GM23338 (cell line): ENCODE measurements around the gene MROH7. TPM values are rescaled to one million over a fixed set of nuclear protein-coding genes. Genes with fewer than 3 reads are reported as not detected.

ENCODE experiments used
- ATAC-seq: fragments of 200-7000 bp; cut with Tn5 transposase; 3 replicates; pipeline ENCODE4 v1.9.1; 2020
- DNase-seq: peaks from one replicate; pipeline ENCODE4 v3.0.0-alpha.2; 2015; ENCODE audit warnings: low spot score
- H2AFZ ChIP-seq: fragments of 200-600 bp; sonication (generic); 2 replicates; pipeline ENCODE4 v1.8.0; 2016; ENCODE audit warnings: antibody characterized with exemption, mild to moderate bottlenecking, moderate library complexity
- H3F3A ChIP-seq: fragments of 200-600 bp; sonication (generic); replicated peaks from 2 replicates; pipeline ENCODE4 v1.8.0; 2017; ENCODE audit warnings: antibody characterized with exemption, mixed run types, low read depth
- H3K27ac ChIP-seq: fragments of 200-600 bp; sonication (generic); 2 replicates; pipeline ENCODE4 v1.6.1; 2016; ENCODE audit warnings: low read depth
- H3K27me3 ChIP-seq: fragments of 200-600 bp; sonication (generic); 2 replicates; pipeline ENCODE4 v1.8.0; 2016; ENCODE audit warnings: mild to moderate bottlenecking, mixed run types, moderate library complexity; ENCODE audit not compliant: insufficient read depth
- H3K36me3 ChIP-seq: fragments of 200-600 bp; sonication (generic); 2 replicates; pipeline ENCODE4 v1.8.0; 2016; ENCODE audit warnings: mild to moderate bottlenecking; ENCODE audit not compliant: insufficient read depth
- H3K4me1 ChIP-seq: fragments of 200-600 bp; sonication (generic); 2 replicates; pipeline ENCODE4 v1.8.0; 2016; ENCODE audit warnings: mild to moderate bottlenecking, moderate library complexity; ENCODE audit not compliant: insufficient read depth
- H3K4me2 ChIP-seq: fragments of 200-600 bp; sonication (generic); 2 replicates; pipeline ENCODE4 v1.7.1; 2017; ENCODE audit warnings: mixed run types
- H3K4me3 ChIP-seq: fragments of 200-600 bp; sonication (generic); 2 replicates; pipeline ENCODE4 v1.6.1; 2016; ENCODE audit warnings: mixed run types
- H3K79me2 ChIP-seq: fragments of 200-600 bp; sonication (generic); replicated peaks from 2 replicates; pipeline ENCODE4 v1.8.0; 2017; ENCODE audit warnings: mild to moderate bottlenecking; ENCODE audit not compliant: insufficient read depth
- H3K9me2 ChIP-seq: fragments of 200-600 bp; sonication (generic); 2 replicates; pipeline ENCODE4 v1.8.0; 2017; ENCODE audit not compliant: insufficient read depth
- H4K20me1 ChIP-seq: fragments of 200-600 bp; sonication (generic); replicated peaks from 2 replicates; pipeline ENCODE4 v1.8.0; 2017; ENCODE audit warnings: mild to moderate bottlenecking; ENCODE audit not compliant: insufficient read depth
- H3K27ac Mint-ChIP-seq: 2 replicates; pipeline ENCODE4 v1.8.0; 2020; ENCODE audit warnings: inconsistent platforms, mild to moderate bottlenecking, moderate library complexity, mixed read lengths
- H3K27me3 Mint-ChIP-seq: 3 replicates; pipeline ENCODE4 v1.8.0; 2022; ENCODE audit warnings: low read depth, mild to moderate bottlenecking, moderate library complexity, mixed read lengths, inconsistent platforms; ENCODE audit not compliant: insufficient read depth, poor library complexity
- H3K36me3 Mint-ChIP-seq: 3 replicates; pipeline ENCODE4 v1.8.0; 2021; ENCODE audit warnings: low read depth, mild to moderate bottlenecking, inconsistent platforms, moderate library complexity, mixed read lengths
- H3K4me1 Mint-ChIP-seq: 3 replicates; pipeline ENCODE4 v1.8.0; 2020; ENCODE audit warnings: mild to moderate bottlenecking, inconsistent platforms, mixed read lengths
- H3K4me3 Mint-ChIP-seq: 3 replicates; pipeline ENCODE4 v1.8.0; 2021; ENCODE audit warnings: moderate library complexity, mild to moderate bottlenecking, inconsistent platforms, mixed read lengths
- H3K9me3 Mint-ChIP-seq: 3 replicates; pipeline ENCODE4 v1.8.0; 2020; ENCODE audit warnings: moderate library complexity, mild to moderate bottlenecking, inconsistent platforms, mixed read lengths
- CREB1 ChIP-seq: fragments of 250-450 bp; sonication (Bioruptor Pico); IDR thresholded peaks from 2 replicates; pipeline ENCODE4 v1.5.0; 2020; ENCODE audit warnings: low read depth, mild to moderate bottlenecking, moderate library complexity
- EZH2 ChIP-seq: fragments of 200-600 bp; sonication (generic); IDR thresholded peaks from one replicate; pipeline ENCODE4 v1.8.0; 2017; ENCODE audit warnings: antibody characterized with exemption, mild to moderate bottlenecking, low read depth; ENCODE audit not compliant: unreplicated experiment
- EZH2phosphoT487 ChIP-seq: fragments of 200-600 bp; sonication (generic); IDR thresholded peaks from one replicate; pipeline ENCODE4 v1.8.1; 2018; ENCODE audit warnings: antibody characterized with exemption; ENCODE audit not compliant: unreplicated experiment
- NANOG ChIP-seq: IDR thresholded peaks from 2 replicates; pipeline ENCODE4 v1.6.1; 2016; ENCODE audit warnings: antibody characterized with exemption, borderline replicate concordance
- POLR2AphosphoS5 ChIP-seq: IDR thresholded peaks from 2 replicates; pipeline ENCODE4 v1.6.1; 2016; ENCODE audit warnings: antibody characterized with exemption, low read depth
- STAT1 ChIP-seq: IDR thresholded peaks from one replicate; pipeline ENCODE4 v1.6.1; 2016; ENCODE audit warnings: antibody characterized with exemption; ENCODE audit not compliant: unreplicated experiment
- ZNF114 ChIP-seq: fragments of 250-450 bp; sonication (Bioruptor Pico); IDR thresholded peaks from 2 replicates; pipeline ENCODE4 v1.5.0; 2020; ENCODE audit warnings: mild to moderate bottlenecking, moderate library complexity
- ZNF331 ChIP-seq: fragments of 250-450 bp; sonication (Bioruptor Pico); IDR thresholded peaks from 2 replicates; pipeline ENCODE4 v1.5.0; 2020; ENCODE audit warnings: low read depth, mild to moderate bottlenecking, moderate library complexity
- polyA plus RNA-seq: library from polyadenylated mRNA; unstranded; fragments of >200 nt; fragmentation: Nextera tagmentation; extraction: Ambion mirVana; gene quantifications from 2 replicates; pipeline ENCODE4 v1.2.1, GENCODE V29; 2016
- total RNA-seq: library from RNA; depleted of rRNA; stranded (reverse); fragments of >200 nt; shearing (Covaris generic); gene quantifications from 2 replicates; pipeline ENCODE4 v1.2.3, GENCODE V29; 2014
- TF ChIP-seq, protein P1 (sequence below), 2 experiments: fragments of 200-600 bp in 1 of 2; sonication (generic) in 1 of 2; conservative IDR thresholded peaks; 2 replicates each; pipeline versions ENCODE4 v1.5.1 to v1.6.1; 2016 to 2017; ENCODE audit warnings: antibody characterized with exemption in 2 of 2, low read depth in 2 of 2, mild to moderate bottlenecking in 2 of 2, moderate library complexity in 1 of 2
- TF ChIP-seq, protein P2 (sequence below): IDR thresholded peaks from 2 replicates; pipeline ENCODE4 v1.6.1; 2016; ENCODE audit warnings: antibody characterized with exemption

Gene MROH7
- total and polyA plus RNA-seq, 2 experiments from 2014 or later, result 0.17 TPM; not detected in 1

DNA sequence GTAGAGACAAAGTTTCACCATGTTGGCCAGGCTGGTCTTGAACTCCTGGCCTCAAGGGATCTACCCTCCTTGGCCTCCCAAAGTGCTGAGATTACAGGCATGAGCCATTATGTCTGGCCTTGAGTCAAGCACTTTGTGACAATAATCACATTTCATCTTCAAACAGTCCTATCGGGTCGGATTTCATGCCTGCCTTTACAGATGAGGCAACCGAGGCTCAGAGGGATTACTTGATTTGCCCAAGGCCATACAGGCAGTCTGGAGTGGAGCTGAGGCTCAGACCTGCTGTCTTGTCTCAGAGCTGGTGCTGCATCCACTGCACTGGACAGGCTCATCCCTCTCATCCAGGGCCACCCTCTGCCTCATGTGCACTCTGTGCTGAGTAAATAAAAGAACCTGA, 44.8 kb upstream of the MROH7 start:
- ATAC-seq (no peak), DNase-seq (no peak)
- Histone ChIP-seq H3K79me2 (no peaks in the 10 kb centered on the region), H3K4me3 (no peak overlapping the region), H3K4me1 (peaks cover 5% of the 10 kb centered on the region; the same call in 1 of the 2 replicates), H3F3A (no peaks in the 10 kb centered on the region), H4K20me1 (no peaks in the 10 kb centered on the region), H3K4me2 (no peak overlapping the region), H3K27ac (no peak overlapping the region), H3K9me2 (no peaks in the 10 kb centered on the region), H3K27me3 (no peaks in the 10 kb centered on the region), H3K36me3 (no peaks in the 10 kb centered on the region), H2AFZ (no peak overlapping the region)
- peaks cover 2% of the 10 kb centered on the region for H3K27me3 Mint-ChIP-seq
- H3K27ac Mint-ChIP-seq, result no peak overlapping the region
- no peaks in the 10 kb centered on the region for H3K9me3 Mint-ChIP-seq
- H3K4me1 Mint-ChIP-seq, result peaks cover 7% of the 10 kb centered on the region
- H3K4me3 Mint-ChIP-seq, result no peak overlapping the region
- H3K36me3 Mint-ChIP-seq, result no peaks in the 10 kb centered on the region; the same call in 2 of the 3 replicates
- TF ChIP-seq ZNF114 (CRISPR knock-in tag) (no peak), EZH2phosphoT487 (no peak), ZNF331 (no peak), NANOG (no peak), EZH2 (no peak), CREB1 (no peak), STAT1 (no peak)
- TF ChIP-seq, protein P1, sequence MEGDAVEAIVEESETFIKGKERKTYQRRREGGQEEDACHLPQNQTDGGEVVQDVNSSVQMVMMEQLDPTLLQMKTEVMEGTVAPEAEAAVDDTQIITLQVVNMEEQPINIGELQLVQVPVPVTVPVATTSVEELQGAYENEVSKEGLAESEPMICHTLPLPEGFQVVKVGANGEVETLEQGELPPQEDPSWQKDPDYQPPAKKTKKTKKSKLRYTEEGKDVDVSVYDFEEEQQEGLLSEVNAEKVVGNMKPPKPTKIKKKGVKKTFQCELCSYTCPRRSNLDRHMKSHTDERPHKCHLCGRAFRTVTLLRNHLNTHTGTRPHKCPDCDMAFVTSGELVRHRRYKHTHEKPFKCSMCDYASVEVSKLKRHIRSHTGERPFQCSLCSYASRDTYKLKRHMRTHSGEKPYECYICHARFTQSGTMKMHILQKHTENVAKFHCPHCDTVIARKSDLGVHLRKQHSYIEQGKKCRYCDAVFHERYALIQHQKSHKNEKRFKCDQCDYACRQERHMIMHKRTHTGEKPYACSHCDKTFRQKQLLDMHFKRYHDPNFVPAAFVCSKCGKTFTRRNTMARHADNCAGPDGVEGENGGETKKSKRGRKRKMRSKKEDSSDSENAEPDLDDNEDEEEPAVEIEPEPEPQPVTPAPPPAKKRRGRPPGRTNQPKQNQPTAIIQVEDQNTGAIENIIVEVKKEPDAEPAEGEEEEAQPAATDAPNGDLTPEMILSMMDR (conservative IDR thresholded peaks at IDR 0.05; ENCODE audit: low read depth in 2 of 2), result no peak
- TF ChIP-seq, protein P2, sequence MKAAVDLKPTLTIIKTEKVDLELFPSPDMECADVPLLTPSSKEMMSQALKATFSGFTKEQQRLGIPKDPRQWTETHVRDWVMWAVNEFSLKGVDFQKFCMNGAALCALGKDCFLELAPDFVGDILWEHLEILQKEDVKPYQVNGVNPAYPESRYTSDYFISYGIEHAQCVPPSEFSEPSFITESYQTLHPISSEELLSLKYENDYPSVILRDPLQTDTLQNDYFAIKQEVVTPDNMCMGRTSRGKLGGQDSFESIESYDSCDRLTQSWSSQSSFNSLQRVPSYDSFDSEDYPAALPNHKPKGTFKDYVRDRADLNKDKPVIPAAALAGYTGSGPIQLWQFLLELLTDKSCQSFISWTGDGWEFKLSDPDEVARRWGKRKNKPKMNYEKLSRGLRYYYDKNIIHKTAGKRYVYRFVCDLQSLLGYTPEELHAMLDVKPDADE, result no peak

DNA sequence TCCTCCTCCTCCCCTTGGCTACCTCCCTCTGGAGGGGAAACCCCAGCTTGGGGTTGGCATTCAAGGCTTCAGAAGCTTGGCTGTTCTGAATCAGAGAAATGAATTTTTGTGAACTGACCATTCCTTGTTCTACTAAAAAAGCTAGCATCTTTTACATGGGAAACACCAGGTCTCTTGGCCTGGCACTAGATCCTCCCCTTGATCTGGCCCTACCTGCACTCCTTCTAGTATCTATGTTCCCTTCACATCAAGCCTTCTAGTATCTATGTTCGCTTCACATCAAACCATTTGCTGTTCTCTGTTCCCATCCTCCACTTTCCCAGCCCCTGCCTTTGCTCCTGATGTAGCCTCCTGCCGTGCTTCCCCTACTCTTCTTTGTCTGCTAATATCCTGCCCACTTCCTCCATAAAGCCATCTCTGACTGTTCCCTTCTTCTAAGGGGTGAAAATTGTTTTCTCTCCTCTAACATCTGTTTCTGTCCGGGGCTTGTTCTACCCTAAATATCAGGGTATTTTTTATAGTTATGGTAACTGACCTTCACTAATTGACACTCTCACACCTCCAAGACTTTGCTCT, 44.0 kb upstream of the MROH7 start:
- no peak for ATAC-seq
- no peak overlapping the region for H3K27ac Mint-ChIP-seq
- TF ChIP-seq ZNF331 (no peak), NANOG (no peak), EZH2phosphoT487 (no peak), POLR2AphosphoS5 (no peak), ZNF114 (CRISPR knock-in tag) (no peak)
- TF ChIP-seq, protein P1 (conservative IDR thresholded peaks at IDR 0.05; ENCODE audit: low read depth in 2 of 2), result no peak

More for the DNA sequence above, 44.0 kb upstream of the MROH7 start:
- Mint-ChIP-seq H3K4me3 (no peak overlapping the region), H3K36me3 (no peaks in the 10 kb centered on the region; the same call in 2 of the 3 replicates), H3K4me1 (peaks cover 7% of the 10 kb centered on the region), H3K9me3 (no peaks in the 10 kb centered on the region), H3K27me3 (peaks cover 3% of the 10 kb centered on the region)
- H2AFZ ChIP-seq, result no peak overlapping the region
- no peaks in the 10 kb centered on the region for H3F3A ChIP-seq
- H4K20me1 ChIP-seq, result no peaks in the 10 kb centered on the region
- no peaks in the 10 kb centered on the region for H3K27me3 ChIP-seq
- H3K79me2 ChIP-seq, result no peaks in the 10 kb centered on the region
- H3K4me3 ChIP-seq, result no peak overlapping the region
- no peak overlapping the region for H3K27ac ChIP-seq
- no peaks in the 10 kb centered on the region for H3K9me2 ChIP-seq
- no peaks in the 10 kb centered on the region for H3K36me3 ChIP-seq
- peaks cover 5% of the 10 kb centered on the region; the same call in 1 of the 2 replicates for H3K4me1 ChIP-seq
- H3K4me2 ChIP-seq, result no peak overlapping the region
- DNase-seq, result no peak
